H1 (cell line): ENCODE data around the gene TPP2. TPM values are rescaled to one million over a fixed set of nuclear protein-coding genes. Genes with fewer than 3 reads are reported as not detected.
A peak's percentile ranks its signal among the peaks of the same experiment; 100 is the strongest.

Source experiments
- CTCF ChIA-PET: fragments of 300-600 bp; sonication (Branson Sonifier 250); formaldehyde crosslinking; loops from one replicate; lab custom pipeline; 2021; ENCODE audit not compliant: partially characterized antibody; lab: Charles Lee
- POLR2A ChIA-PET: fragments of 300-600 bp; sonication (Branson Sonifier 250); formaldehyde crosslinking; loops from one replicate; lab custom pipeline; 2021; ENCODE audit warnings: inconsistent platforms; ENCODE audit not compliant: partially characterized antibody; lab: Charles Lee
- DNase-seq, 2 experiments: peaks; one replicate each; pipeline versions ENCODE4 v3.0.0 to v3.0.0-alpha.2; 2010 to 2022; ENCODE audit warnings: low spot score in 2 of 2, low read depth in 1 of 2, mixed read lengths in 1 of 2
- FAIRE-seq: peaks from 2 replicates; lab custom pipeline; 2011; peaks lifted over from hg19 to GRCh38; lab: Jason Lieb, UNC
- H2AFZ ChIP-seq: 2 replicates; pipeline ENCODE4 v1.8.1; 2012; ENCODE audit warnings: low read length, inconsistent platforms
- H2AK5ac ChIP-seq: 2 replicates; pipeline ENCODE4 v1.6.1; 2013; ENCODE audit warnings: low read depth, low read length
- H2BK120ac ChIP-seq: replicated peaks from 2 replicates; pipeline ENCODE3; 2013; ENCODE audit warnings: low read depth, low read length, inconsistent platforms
- H2BK12ac ChIP-seq: 2 replicates; pipeline ENCODE4 v1.6.1; 2013; ENCODE audit warnings: low read depth, low read length
- H2BK15ac ChIP-seq: 2 replicates; pipeline ENCODE4 v1.6.1; 2013; ENCODE audit warnings: low read length
- H2BK20ac ChIP-seq: 2 replicates; pipeline ENCODE4 v1.6.1; 2013; ENCODE audit warnings: low read length
- H2BK5ac ChIP-seq: 2 replicates; pipeline ENCODE4 v1.6.1; 2013; ENCODE audit warnings: low read depth, low read length
- H3K14ac ChIP-seq: 2 replicates; pipeline ENCODE4 v1.6.1; 2013; ENCODE audit warnings: inconsistent platforms; ENCODE audit not compliant: insufficient read length
- H3K18ac ChIP-seq: 2 replicates; pipeline ENCODE4 v1.6.1; 2013; ENCODE audit warnings: low read length; ENCODE audit errors: extremely low read depth
- H3K23ac ChIP-seq: 2 replicates; pipeline ENCODE4 v1.6.1; 2013; ENCODE audit warnings: inconsistent platforms; ENCODE audit not compliant: insufficient read length
- H3K23me2 ChIP-seq: 2 replicates; pipeline ENCODE4 v1.6.1; 2013; ENCODE audit warnings: low read depth, low read length
- H3K27ac ChIP-seq: 2 replicates; pipeline ENCODE4 v1.6.1; 2011; ENCODE audit warnings: low read depth, low read length, inconsistent platforms
- H3K27me3 ChIP-seq, 4 experiments: replicated peaks in 1 of 4; 1 replicate in 1 of 4; 2 replicates in 3 of 4; pipeline versions ENCODE4 v1.6.1 to v1.8.1; 2011 to 2013; ENCODE audit warnings: low read length in 3 of 4, mild to moderate bottlenecking in 3 of 4, inconsistent platforms in 2 of 4, mixed read lengths in 2 of 4, moderate library complexity in 1 of 4; ENCODE audit not compliant: control insufficient read depth in 3 of 4, insufficient read depth in 3 of 4; ENCODE audit errors: extremely low read depth in 1 of 4
- H3K36me3 ChIP-seq, 4 experiments: 2 replicates each; pipeline versions ENCODE4 v1.6.1 to v1.8.1; 2011 to 2013; ENCODE audit warnings: mild to moderate bottlenecking in 4 of 4, low read length in 3 of 4, moderate library complexity in 2 of 4, control low read depth in 1 of 4, inconsistent platforms in 1 of 4; ENCODE audit not compliant: insufficient read depth in 4 of 4, control insufficient read depth in 2 of 4
- H3K4ac ChIP-seq: replicated peaks from 2 replicates; pipeline ENCODE3; 2013; ENCODE audit warnings: low read length, low read depth, mixed read lengths, inconsistent platforms; ENCODE audit not compliant: insufficient read length
- H3K4me1 ChIP-seq, 4 experiments: replicated peaks in 1 of 4; 1 replicate in 1 of 4; 2 replicates in 3 of 4; pipeline versions ENCODE4 v1.6.1 to v1.8.1; 2011 to 2013; ENCODE audit warnings: low read length in 3 of 4, inconsistent platforms in 2 of 4, mixed read lengths in 1 of 4; ENCODE audit not compliant: insufficient read depth in 4 of 4, control insufficient read depth in 3 of 4
- H3K4me2 ChIP-seq, 2 experiments: 2 replicates each; pipeline versions ENCODE4 v1.6.1 to v1.8.1; 2011 to 2013; ENCODE audit warnings: low read depth in 2 of 2, low read length in 2 of 2, control low read depth in 1 of 2, inconsistent platforms in 1 of 2, mild to moderate bottlenecking in 1 of 2; ENCODE audit not compliant: insufficient read depth in 1 of 2
- H3K4me3 ChIP-seq, 4 experiments: fragments of 200-600, 300-600 bp in 1 of 4; sonication (generic), shearing (Covaris generic), sonication (Bioruptor Twin) in 1 of 4; 2 replicates each; pipeline versions ENCODE4 v1.5.1 to v1.8.1; 2011 to 2016; ENCODE audit warnings: low read length in 4 of 4, low read depth in 3 of 4, control low read depth in 2 of 4, inconsistent platforms in 2 of 4, mild to moderate bottlenecking in 2 of 4, mixed read lengths in 1 of 4, moderate library complexity in 1 of 4; ENCODE audit not compliant: insufficient read depth in 2 of 4; ENCODE audit errors: extremely low read depth in 1 of 4
- H3K56ac ChIP-seq: replicated peaks from 2 replicates; pipeline ENCODE3; 2013; ENCODE audit warnings: low read depth, mild to moderate bottlenecking, mixed read lengths, low read length, inconsistent platforms; ENCODE audit not compliant: insufficient read length
- H3K79me1 ChIP-seq: 2 replicates; pipeline ENCODE4 v1.6.1; 2013; ENCODE audit warnings: low read depth, low read length, control low read depth
- H3K79me2 ChIP-seq, 2 experiments: 2 replicates each; pipeline versions ENCODE4 v1.6.1 to v1.8.1; 2012 to 2013; ENCODE audit warnings: low read length in 2 of 2, mild to moderate bottlenecking in 2 of 2, inconsistent platforms in 1 of 2; ENCODE audit not compliant: insufficient read depth in 2 of 2, control insufficient read depth in 1 of 2
- H3K9ac ChIP-seq, 4 experiments: replicated peaks in 1 of 4; 1 replicate in 1 of 4; 2 replicates in 3 of 4; pipeline versions ENCODE4 v1.6.1 to v1.8.1; 2011 to 2013; ENCODE audit warnings: low read depth in 3 of 4, low read length in 3 of 4, control low read depth in 2 of 4, mild to moderate bottlenecking in 2 of 4, moderate library complexity in 2 of 4, inconsistent platforms in 1 of 4; ENCODE audit errors: extremely low read depth in 1 of 4
- H3K9me3 ChIP-seq, 2 experiments: 2 replicates each; pipeline versions ENCODE4 v1.6.1 to v1.8.1; 2012 to 2013; ENCODE audit warnings: mild to moderate bottlenecking in 2 of 2, moderate library complexity in 2 of 2, control low read depth in 1 of 2, inconsistent platforms in 1 of 2, low read depth in 1 of 2, low read length in 1 of 2, mixed read lengths in 1 of 2; ENCODE audit not compliant: insufficient read depth in 2 of 2
- H4K20me1 ChIP-seq, 2 experiments: replicated peaks in 1 of 2; 2 replicates each; pipeline versions ENCODE3 to v1.8.1; 2011 to 2013; ENCODE audit warnings: inconsistent platforms in 2 of 2, low read length in 2 of 2, mild to moderate bottlenecking in 1 of 2; ENCODE audit not compliant: insufficient read depth in 2 of 2, control insufficient read depth in 1 of 2
- H4K5ac ChIP-seq: 2 replicates; pipeline ENCODE4 v1.6.1; 2013; ENCODE audit warnings: low read length, low read depth, mixed read lengths, inconsistent platforms; ENCODE audit not compliant: insufficient read length
- H4K8ac ChIP-seq: 2 replicates; pipeline ENCODE4 v1.8.0; 2013; ENCODE audit warnings: mild to moderate bottlenecking, moderate library complexity, low read length, inconsistent platforms; ENCODE audit not compliant: insufficient read depth; ENCODE audit errors: extremely low read depth
- H4K91ac ChIP-seq: replicated peaks from 2 replicates; pipeline ENCODE3; 2013; ENCODE audit warnings: low read length, mixed read lengths, inconsistent platforms; ENCODE audit not compliant: insufficient read length
- ASH2L ChIP-seq: fragments of 200-600, 300-600 bp; sonication (generic); IDR thresholded peaks from one replicate; pipeline ENCODE4 v1.7.1; 2017; ENCODE audit warnings: low read length
- BACH1 ChIP-seq: IDR thresholded peaks from 2 replicates; pipeline ENCODE4 v1.6.1; 2012; ENCODE audit warnings: low read length, improper control_type of control experiment
- CHD2 ChIP-seq: IDR thresholded peaks from 2 replicates; pipeline ENCODE4 v1.6.1; 2012; ENCODE audit warnings: low read length, improper control_type of control experiment
- GABPA ChIP-seq: IDR thresholded peaks from 2 replicates; pipeline ENCODE4 v1.6.1; 2011; ENCODE audit warnings: mild to moderate bottlenecking, low read length, moderate library complexity, borderline replicate concordance; ENCODE audit not compliant: insufficient read depth
- HDAC2 ChIP-seq, 2 experiments: fragments of 300-600 bp in 1 of 2; sonication (generic) in 1 of 2; IDR thresholded peaks; 2 replicates each; pipeline ENCODE4 v1.6.1; 2011 to 2012; ENCODE audit warnings: low read depth in 2 of 2, low read length in 2 of 2, mild to moderate bottlenecking in 2 of 2, moderate library complexity in 2 of 2, borderline replicate concordance in 1 of 2, inconsistent platforms in 1 of 2
- POLR2A ChIP-seq, 2 experiments: IDR thresholded peaks; 1 replicate in 1 of 2; 2 replicates in 1 of 2; pipeline ENCODE4 v1.6.1; 2011; ENCODE audit warnings: low read depth in 2 of 2, low read length in 2 of 2, mild to moderate bottlenecking in 2 of 2; ENCODE audit errors: control extremely low read depth in 1 of 2
- POLR2AphosphoS5 ChIP-seq: IDR thresholded peaks from 2 replicates; pipeline ENCODE4 v1.6.1; 2011; ENCODE audit warnings: low read depth, low read length
- TAF1 ChIP-seq: IDR thresholded peaks from 2 replicates; pipeline ENCODE4 v1.6.1; 2011; ENCODE audit warnings: mild to moderate bottlenecking, low read depth, low read length
- TAF7 ChIP-seq: optimal IDR thresholded peaks from 2 replicates; pipeline ENCODE3; 2011; ENCODE audit warnings: low read depth, mild to moderate bottlenecking, inconsistent platforms, low read length, moderate library complexity, borderline replicate concordance
- TBP ChIP-seq: IDR thresholded peaks from 2 replicates; pipeline ENCODE4 v1.6.1; 2011; ENCODE audit warnings: low read depth, low read length, improper control_type of control experiment
- WGBS, 2 experiments: shearing (Covaris generic) in 1 of 2; methylation state at CpG; one replicate each; pipeline versions ENCODE4 v1.1.6 to v1.1.7; 2013 to 2015; ENCODE audit warnings: low lambda C conversion rate in 2 of 2, mixed read lengths in 2 of 2, inconsistent platforms in 1 of 2, low coverage in 1 of 2, missing lambda C conversion rate in 1 of 2; ENCODE audit not compliant: insufficient replicate concordance in 2 of 2, insufficient coverage in 1 of 2, insufficient read length in 1 of 2; ENCODE audit errors: extremely low coverage in 1 of 2, missing lambda C conversion rate in 1 of 2; 5-methylcytosine and 5-hydroxymethylcytosine counted together
- polyA plus RNA-seq, 7 experiments: library from polyadenylated mRNA; depleted of rRNA in 3 of 7; stranded (reverse) in 5 of 7; unstranded in 2 of 7; fragments of >200 nt in 5 of 7; fragments of 200-250 nt in 2 of 7; gene quantifications; 1 replicate in 5 of 7; 2 replicates in 1 of 7; 4 replicates in 1 of 7; pipeline versions ENCODE4 v1.2.1 to v1.2.3, GENCODE V29; 2011 to 2013; ENCODE audit warnings: missing spikeins in 2 of 7, mixed read lengths in 2 of 7
- total RNA-seq: library from RNA; stranded (reverse); fragmentation: NEBNext Ultra II Directional; extraction: Animal tissue kit (Norgen Biotek cat#: 25700); gene quantifications from 2 replicates; pipeline ENCODE4 v1.2.1, GENCODE V29; 2021
- TF ChIP-seq, protein P1 (sequence below): IDR thresholded peaks from 2 replicates; pipeline ENCODE4 v1.6.1; 2012; ENCODE audit warnings: inconsistent platforms

The TPP2 gene
- total and polyA plus RNA-seq, 2 of the 8 experiments (the other 6 are each of a cell fraction or from before 2014, with no cell fraction given), result 15.9 to 85.7 TPM

DNA sequence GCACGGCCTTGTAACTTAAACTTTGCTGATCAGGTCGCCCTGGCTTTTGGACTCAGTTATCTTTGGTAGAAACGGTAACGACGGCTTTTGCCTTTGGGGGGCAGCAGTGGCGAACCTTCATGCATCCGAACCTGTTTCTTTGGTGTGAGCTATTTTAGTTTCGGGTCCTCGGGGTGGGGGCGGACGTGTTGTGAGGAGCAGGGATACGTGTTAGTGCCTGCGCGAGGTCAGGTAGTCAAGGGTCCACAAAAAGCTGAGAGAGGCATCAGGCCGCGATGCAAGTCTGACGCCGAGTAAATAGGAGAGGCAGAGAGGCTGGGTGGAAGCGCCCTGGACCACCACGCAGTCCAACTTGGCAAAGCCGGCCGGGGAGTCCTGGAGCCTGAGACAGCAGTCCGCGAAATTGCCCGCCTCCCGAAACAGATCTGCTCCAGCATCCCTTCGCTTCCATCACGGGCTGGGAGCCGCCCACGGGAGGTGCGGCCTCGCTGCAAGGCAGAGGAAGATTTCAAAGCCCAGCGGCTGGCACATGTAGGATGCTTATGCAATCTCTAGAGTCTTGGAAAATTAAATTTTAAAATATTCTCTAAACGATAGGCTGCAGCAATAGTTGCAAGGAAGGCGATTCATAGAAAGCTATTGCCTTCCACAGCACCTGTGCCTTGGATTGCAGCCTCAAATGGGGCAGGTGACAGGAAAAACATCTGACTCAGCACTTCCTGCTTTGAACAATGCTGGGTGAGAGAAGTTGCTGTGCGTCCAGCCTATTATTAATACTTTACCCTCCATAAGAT, 4.6 kb upstream of the TPP2 start:
- peak; percentile 78 for FAIRE-seq
- TF ChIP-seq HDAC2 (IDR thresholded peaks at IDR 0.05; ENCODE audit: borderline replicate concordance in 1 of 2, low read depth in 2 of 2, low read length in 2 of 2) (no peak), GABPA (no peak), CHD2 (no peak), BACH1 (peak; percentile 91), ASH2L (peak; percentile 96), POLR2AphosphoS5 (peak; percentile 67), POLR2A (IDR thresholded peaks at IDR 0.05; ENCODE audit: control extremely low read depth in 1 of 2, low read depth in 2 of 2, low read length in 2 of 2) (peak; percentile 51 to 87), TBP (peak; percentile 62), TAF7 (peak; percentile 68), TAF1 (peak; percentile 76)
- TF ChIP-seq, protein P1, sequence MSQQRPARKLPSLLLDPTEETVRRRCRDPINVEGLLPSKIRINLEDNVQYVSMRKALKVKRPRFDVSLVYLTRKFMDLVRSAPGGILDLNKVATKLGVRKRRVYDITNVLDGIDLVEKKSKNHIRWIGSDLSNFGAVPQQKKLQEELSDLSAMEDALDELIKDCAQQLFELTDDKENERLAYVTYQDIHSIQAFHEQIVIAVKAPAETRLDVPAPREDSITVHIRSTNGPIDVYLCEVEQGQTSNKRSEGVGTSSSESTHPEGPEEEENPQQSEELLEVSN, result peak; percentile 7; the same call in 1 of the 2 replicates

More for the DNA sequence above, 4.6 kb upstream of the TPP2 start:
- Histone ChIP-seq H3K14ac (no peak overlapping the region), H2AK5ac (no peak overlapping the region), H3K79me1 (no peaks in the 10 kb centered on the region), H4K91ac (peak overlapping the region; percentile 23), H3K27me3 (no peaks in the 10 kb centered on the region), H2BK20ac (no peak overlapping the region), H3K9me3 (no peaks in the 10 kb centered on the region), H2BK5ac (peak overlapping the region; percentile 20; the same call in 1 of the 2 replicates), H3K9ac (peak overlapping the region; percentile 14 to 75 (median 66)), H3K4ac (no peak overlapping the region), H3K4me3 (peak overlapping the region; percentile 59 to 85 (median 70)), H3K36me3 (no peaks in the 10 kb centered on the region), H3K27ac (peak overlapping the region; percentile 46; the same call in 1 of the 2 replicates), H4K20me1 (no peaks in the 10 kb centered on the region), H3K56ac (no peak overlapping the region), H3K23ac (no peak overlapping the region), H2BK120ac (no peak overlapping the region), H3K4me1 (peaks cover 1 to 4% (median 3%) of the 10 kb centered on the region in 4 experiments; a peak in 4 of 7 replicates), H3K23me2 (peaks cover 5% of the 10 kb centered on the region; the same call in 1 of the 2 replicates), H2AFZ (peak overlapping the region; percentile 86), H2BK15ac (no peak overlapping the region), H4K5ac (peak overlapping the region; percentile 16), H3K18ac (peak overlapping the region; percentile 68), H2BK12ac (peak overlapping the region; percentile 82), H3K4me2 (peak overlapping the region; percentile 68 to 93), H3K79me2 (peaks cover under 1 to 13% of the 10 kb centered on the region in 2 experiments; a peak in 3 of 4 replicates), H4K8ac (peak overlapping the region; percentile 92; the same call in 1 of the 2 replicates)
- ChIA-PET POLR2A (interaction anchor here (0.6 to 1.6 kb wide), 8 partner anchors 11 to 254 kb away, joined by 3 to 5 read pairs (median 3); partner anchors contain the start of genes ERCC5 and TEX30), CTCF (interaction anchor here (0.7 to 5.0 kb wide), 25 partner anchors 9 to 319 kb away, joined by 3 to 36 read pairs (median 4); partner anchors contain the start of gene TEX30)
- 4% methylated on average over 36 of the region's 36 CpGs; no CpG with 5 or more reads in 1 of the 2 experiments for WGBS, 2 experiments
- DNase-seq, result peak; percentile 50 to 87
